Measurements from ENCODE around the gene ZNF337.

- TF ChIP-seq EZH2 (IDR thresholded peaks at IDR 0.05; ENCODE audit: insufficient read depth, low read length) (no peak), CTCF (IDR thresholded peaks at IDR 0.05; ENCODE audit: insufficient read depth, low read depth, low read length) (no peak)
Observed at GRCh38 chr20:25733903-25734302, 37.2 kb upstream of the ZNF337 start.
